Body of pancreas (tissue), 4 donors: Measurements from ENCODE around the gene TENM3.

Experiments used
- CTCF ChIP-seq, 7 experiments: fragments of 450-650 bp in 4 of 7; fragments of 200-600 bp in 3 of 7; sonication (generic) in 3 of 7; IDR thresholded peaks; one replicate each; pipeline ENCODE4 v1.5.1; 2016 to 2019; ENCODE audit warnings: antibody characterized with exemption in 7 of 7
- POLR2A ChIP-seq, 3 donors: fragments of 450-650 bp; IDR thresholded peaks; one replicate each; pipeline ENCODE4 v1.6.1; 2016; ENCODE audit warnings: antibody characterized with exemption in 3 of 3, mild to moderate bottlenecking in 2 of 3

- TF ChIP-seq CTCF (IDR thresholded peaks at IDR 0.05), result no peak
- TF ChIP-seq POLR2A (IDR thresholded peaks at IDR 0.05), result no peak
Measured at GRCh38 chr4:182560358-182560757, 317.2 kb downstream of the TENM3 start.
